ENCODE results near the gene ERFE.
A peak's percentile ranks its signal among the peaks of the same experiment; 100 is the strongest.

ERFE gene

GRCh38 chr2:238142382-238143205 is 16.2 kb upstream of the ERFE start:
- DNase-seq (ENCODE audit: extremely low read depth, low read depth): no peak
- TF ChIP-seq, protein P1, sequence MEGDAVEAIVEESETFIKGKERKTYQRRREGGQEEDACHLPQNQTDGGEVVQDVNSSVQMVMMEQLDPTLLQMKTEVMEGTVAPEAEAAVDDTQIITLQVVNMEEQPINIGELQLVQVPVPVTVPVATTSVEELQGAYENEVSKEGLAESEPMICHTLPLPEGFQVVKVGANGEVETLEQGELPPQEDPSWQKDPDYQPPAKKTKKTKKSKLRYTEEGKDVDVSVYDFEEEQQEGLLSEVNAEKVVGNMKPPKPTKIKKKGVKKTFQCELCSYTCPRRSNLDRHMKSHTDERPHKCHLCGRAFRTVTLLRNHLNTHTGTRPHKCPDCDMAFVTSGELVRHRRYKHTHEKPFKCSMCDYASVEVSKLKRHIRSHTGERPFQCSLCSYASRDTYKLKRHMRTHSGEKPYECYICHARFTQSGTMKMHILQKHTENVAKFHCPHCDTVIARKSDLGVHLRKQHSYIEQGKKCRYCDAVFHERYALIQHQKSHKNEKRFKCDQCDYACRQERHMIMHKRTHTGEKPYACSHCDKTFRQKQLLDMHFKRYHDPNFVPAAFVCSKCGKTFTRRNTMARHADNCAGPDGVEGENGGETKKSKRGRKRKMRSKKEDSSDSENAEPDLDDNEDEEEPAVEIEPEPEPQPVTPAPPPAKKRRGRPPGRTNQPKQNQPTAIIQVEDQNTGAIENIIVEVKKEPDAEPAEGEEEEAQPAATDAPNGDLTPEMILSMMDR (IDR thresholded peaks at IDR 0.05; ENCODE audit: low read depth, low read length): no peak

DNA sequence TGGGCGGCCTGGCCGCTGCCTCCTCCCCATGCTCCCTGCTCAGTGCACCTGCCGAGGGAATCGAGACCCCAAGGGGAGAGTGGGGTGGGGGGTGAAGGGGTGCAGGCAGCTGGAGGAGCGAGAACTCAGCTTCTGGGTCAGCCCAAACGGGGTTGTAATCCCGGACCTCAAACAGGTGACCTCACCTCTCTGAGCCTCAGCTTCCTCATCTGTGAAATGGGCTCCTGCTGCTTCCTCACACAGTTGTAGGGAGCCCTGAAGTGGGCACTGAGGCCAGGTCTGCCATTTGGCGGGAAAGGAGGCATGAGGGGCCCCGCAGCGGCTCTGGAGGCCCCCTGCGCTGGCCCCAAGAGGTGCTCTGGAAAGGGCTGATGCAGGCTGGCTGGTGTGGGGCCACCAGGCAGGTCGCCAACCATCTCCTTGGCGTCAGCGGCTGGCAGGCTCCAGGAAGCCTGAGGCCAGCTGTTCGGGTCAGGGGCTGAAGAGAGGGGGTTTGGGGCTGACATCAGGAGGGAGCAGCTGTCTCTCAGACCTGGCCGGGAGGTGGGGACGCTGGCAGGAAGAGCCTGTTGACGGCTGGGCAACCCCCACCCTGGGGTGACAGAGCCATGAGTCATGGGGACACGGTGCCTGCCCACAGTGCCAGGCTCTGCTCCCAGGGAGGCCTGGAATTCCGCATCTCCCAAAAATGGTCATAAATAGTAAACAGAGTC is 15.4 kb upstream of the ERFE start:
- DNase-seq (ENCODE audit: extremely low read depth, low read depth): peak; percentile 12
- TF ChIP-seq, protein P1 (IDR thresholded peaks at IDR 0.05; ENCODE audit: low read depth, low read length): no peak

DNA sequence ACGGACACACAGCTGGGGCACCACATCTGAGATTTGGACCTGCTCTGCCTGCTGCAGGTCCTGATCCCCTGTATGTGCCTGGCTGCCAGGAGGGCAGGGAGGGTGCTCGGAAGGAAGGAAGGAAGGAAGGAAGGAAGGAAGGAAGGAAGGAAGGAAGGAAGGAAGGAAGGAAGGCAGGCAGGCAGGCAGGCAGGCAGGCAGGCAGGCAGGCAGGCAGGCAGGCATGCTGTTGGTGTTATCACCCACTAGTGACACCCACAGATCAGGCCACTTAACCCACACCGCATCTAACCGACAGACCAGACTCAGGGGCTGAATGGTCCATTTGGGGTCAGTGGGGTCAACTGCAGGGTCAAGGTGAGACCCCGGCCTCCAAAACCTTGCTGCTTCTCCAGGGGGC is 14.5 kb upstream of the ERFE start:
- DNase-seq (ENCODE audit: extremely low read depth, low read depth): no peak
- TF ChIP-seq, protein P1 (IDR thresholded peaks at IDR 0.05; ENCODE audit: low read depth, low read length): no peak

- no peak for DNase-seq (ENCODE audit: extremely low read depth, low read depth)
- TF ChIP-seq, protein P1 (IDR thresholded peaks at IDR 0.05; ENCODE audit: low read depth, low read length): no peak
Measured at GRCh38 chr2:238145046-238145445, 13.7 kb upstream of the ERFE start.

DNA sequence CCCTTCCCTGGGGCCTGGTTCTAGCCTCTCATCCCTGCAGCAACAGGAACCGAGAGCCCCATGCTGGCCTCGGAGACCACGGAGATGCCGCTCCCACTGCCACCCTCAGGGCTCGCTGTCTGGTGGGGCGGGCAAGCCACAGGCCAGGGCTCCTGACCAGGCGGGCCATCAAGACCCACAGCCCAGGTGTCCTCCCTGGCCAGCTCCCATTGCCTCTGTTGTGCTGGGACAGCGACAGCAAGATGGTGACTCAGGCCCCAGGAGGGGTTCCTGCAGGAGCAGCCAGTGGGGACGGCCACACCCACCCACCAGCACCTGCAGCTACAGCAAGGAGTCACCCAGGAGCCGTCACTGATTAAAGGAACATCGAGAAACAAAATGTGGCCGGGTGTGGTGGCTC is 12.9 kb upstream of the ERFE start:
- DNase-seq (ENCODE audit: extremely low read depth, low read depth): no peak
- TF ChIP-seq, protein P1 (IDR thresholded peaks at IDR 0.05; ENCODE audit: low read depth, low read length): no peak

DNA sequence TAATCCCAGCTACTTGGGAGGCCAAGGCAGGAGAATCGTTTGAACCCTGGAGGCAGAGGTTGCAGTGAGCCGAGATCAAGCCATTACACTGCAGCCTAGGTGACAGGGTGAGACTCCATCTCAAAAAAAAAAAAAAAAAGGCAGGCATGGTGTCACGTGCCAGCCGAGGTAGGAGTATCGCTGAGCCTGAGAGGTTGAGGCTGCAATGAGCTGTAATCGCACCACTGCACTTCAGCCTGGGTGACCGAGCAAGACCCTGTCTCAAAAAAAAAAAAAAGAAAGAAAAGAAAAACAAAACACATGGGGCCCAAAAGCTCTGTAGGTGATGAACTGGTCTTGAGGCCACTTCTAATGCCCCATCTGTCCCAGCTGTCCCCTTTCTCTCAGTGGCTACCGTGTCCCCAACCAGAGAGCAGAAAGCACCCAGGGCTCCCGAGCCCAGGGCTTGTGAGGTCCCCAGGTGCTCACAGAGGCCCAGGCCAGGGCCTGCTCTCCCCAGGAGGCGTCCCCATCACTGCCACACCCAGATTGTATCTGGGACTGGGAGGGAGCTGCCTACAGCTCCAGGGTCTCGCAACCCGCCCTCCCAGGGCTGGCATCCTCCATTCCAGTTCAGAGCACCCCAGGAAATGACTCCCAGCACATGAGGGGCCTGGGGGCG is 11.8 kb upstream of the ERFE start:
- DNase-seq (ENCODE audit: extremely low read depth, low read depth): no peak
- TF ChIP-seq, protein P1 (IDR thresholded peaks at IDR 0.05; ENCODE audit: low read depth, low read length): no peak

DNA sequence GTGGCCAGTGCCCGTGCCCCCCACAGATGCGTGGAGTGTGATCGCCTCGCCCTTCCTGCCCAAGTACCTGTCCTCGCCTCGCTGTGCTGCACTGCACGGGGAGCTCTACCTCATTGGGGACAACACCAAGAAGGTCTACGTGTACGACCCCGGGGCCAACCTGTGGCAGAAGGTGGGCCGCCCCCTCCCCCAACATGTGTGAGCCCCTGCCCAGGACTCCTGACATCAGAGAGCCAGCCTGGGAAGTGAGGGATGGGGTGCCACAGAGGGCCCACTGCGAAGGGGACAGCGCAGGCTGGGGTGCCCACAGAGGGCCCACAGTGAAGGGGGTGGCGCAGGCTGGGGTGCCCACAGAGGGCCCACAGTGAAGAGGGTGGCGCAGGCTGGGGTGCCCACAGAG is 9.8 kb upstream of the ERFE start:
- no peak for DNase-seq (ENCODE audit: extremely low read depth, low read depth)
- TF ChIP-seq, protein P1 (IDR thresholded peaks at IDR 0.05; ENCODE audit: low read depth, low read length): no peak

Data from AG09319 (cell line).